ENCODE results near the gene TC2N. TPM values are rescaled to one million over a fixed set of nuclear protein-coding genes. Genes with fewer than 3 reads are reported as not detected.

Gene TC2N
- total RNA-seq, 1 donor from 2014 or later: not detected

DNA sequence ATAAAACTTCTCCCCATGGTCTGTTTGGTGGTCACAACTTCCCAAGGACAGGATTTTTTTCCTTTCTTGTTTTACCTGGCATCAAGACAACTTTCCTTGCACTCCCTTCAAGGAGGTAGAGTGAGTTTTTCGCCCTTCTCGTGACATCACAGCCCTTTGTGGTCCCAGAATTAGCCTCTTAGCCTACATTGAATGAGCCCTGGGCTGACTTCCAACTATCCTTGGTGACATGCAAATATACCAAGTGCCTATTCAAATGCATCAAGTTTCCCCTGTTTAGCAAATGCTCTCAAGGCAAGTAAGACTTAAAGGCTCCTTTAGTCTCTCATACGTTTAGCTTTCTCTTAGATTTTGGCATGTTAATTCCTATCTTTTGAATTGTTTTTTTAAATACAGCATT lies 36.6 kb downstream of the TC2N start:
- no peak for DNase-seq (ENCODE audit: low read depth, low spot score)
- Mint-ChIP-seq H3K27me3 (ENCODE audit: low read depth) (peaks cover 72% of the 10 kb centered on the region), H3K4me1 (no peaks in the 10 kb centered on the region), H3K4me3 (no peak overlapping the region), H3K9me3 (peaks cover 12% of the 10 kb centered on the region), H3K27ac (ENCODE audit: unreplicated experiment) (no peak overlapping the region), H3K36me3 (ENCODE audit: low read depth) (peaks cover 2% of the 10 kb centered on the region)
- no peak for TF ChIP-seq CTCF (conservative IDR thresholded peaks at IDR 0.05)

- Mint-ChIP-seq H3K27me3 (ENCODE audit: low read depth) (peaks cover 64% of the 10 kb centered on the region), H3K4me1 (no peaks in the 10 kb centered on the region)
Measured at GRCh38 chr14:91829511-91829910, 37.8 kb downstream of the TC2N start.

DNA sequence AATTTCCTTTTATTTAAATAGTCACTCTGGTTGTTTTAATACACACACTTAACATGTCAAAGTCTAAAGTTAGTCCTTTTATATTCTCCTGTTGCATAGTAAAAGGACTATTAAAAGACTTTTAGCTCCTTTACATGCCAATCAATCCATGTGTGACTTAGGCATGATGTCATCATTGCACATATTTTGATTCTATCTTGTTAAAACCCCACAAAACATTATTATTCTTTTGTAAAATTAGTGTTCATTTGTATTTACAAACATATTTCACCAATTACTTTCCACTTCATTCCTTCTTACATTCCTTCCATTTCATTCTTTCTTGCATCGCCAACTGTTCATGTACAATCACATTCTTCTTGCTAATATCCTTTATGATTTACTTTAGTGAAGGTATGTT lies 39.6 kb downstream of the TC2N start:
- no peak overlapping the region for H3K27ac Mint-ChIP-seq (ENCODE audit: unreplicated experiment)
- H3K4me3 Mint-ChIP-seq: no peak overlapping the region

More at GRCh38 chr14:91829511-91829910, 37.8 kb downstream of the TC2N start:
- DNase-seq (ENCODE audit: low read depth, low spot score): no peak
- peaks cover 9% of the 10 kb centered on the region for H3K9me3 Mint-ChIP-seq
- H3K27ac Mint-ChIP-seq (ENCODE audit: unreplicated experiment): no peak overlapping the region
- no peaks in the 10 kb centered on the region for H3K36me3 Mint-ChIP-seq (ENCODE audit: low read depth)
- H3K4me3 Mint-ChIP-seq: no peak overlapping the region
- no peak for TF ChIP-seq CTCF (conservative IDR thresholded peaks at IDR 0.05)

GRCh38 chr14:91817566-91818325 lies 49.6 kb downstream of the TC2N start:
- no peak overlapping the region for H3K27ac Mint-ChIP-seq (ENCODE audit: unreplicated experiment)
- peaks cover 3% of the 10 kb centered on the region for H3K9me3 Mint-ChIP-seq
- peaks cover 4% of the 10 kb centered on the region for H3K36me3 Mint-ChIP-seq (ENCODE audit: low read depth)
- no peak overlapping the region for H3K4me3 Mint-ChIP-seq
- no peak for TF ChIP-seq CTCF (conservative IDR thresholded peaks at IDR 0.05)
- peaks cover 19% of the 10 kb centered on the region for H3K27me3 Mint-ChIP-seq (ENCODE audit: low read depth)
- no peak for DNase-seq (ENCODE audit: low read depth, low spot score)
- no peaks in the 10 kb centered on the region for H3K4me1 Mint-ChIP-seq

More for the DNA sequence above, 39.6 kb downstream of the TC2N start:
- no peak for TF ChIP-seq CTCF (conservative IDR thresholded peaks at IDR 0.05)
- no peak for DNase-seq (ENCODE audit: low read depth, low spot score)
- no peaks in the 10 kb centered on the region for H3K4me1 Mint-ChIP-seq
- H3K27me3 Mint-ChIP-seq (ENCODE audit: low read depth): peaks cover 49% of the 10 kb centered on the region
- H3K36me3 Mint-ChIP-seq (ENCODE audit: low read depth): no peaks in the 10 kb centered on the region
- peaks cover 2% of the 10 kb centered on the region for H3K9me3 Mint-ChIP-seq

GRCh38 chr14:91814317-91814716 lies 53.0 kb downstream of the TC2N start:
- Mint-ChIP-seq H3K36me3 (ENCODE audit: low read depth) (peaks cover 7% of the 10 kb centered on the region), H3K4me1 (no peaks in the 10 kb centered on the region), H3K9me3 (peaks cover 13% of the 10 kb centered on the region), H3K27me3 (ENCODE audit: low read depth) (peaks cover 25% of the 10 kb centered on the region), H3K27ac (ENCODE audit: unreplicated experiment) (no peak overlapping the region), H3K4me3 (no peak overlapping the region)
- no peak for DNase-seq (ENCODE audit: low read depth, low spot score)
- TF ChIP-seq CTCF (conservative IDR thresholded peaks at IDR 0.05): no peak
